Measurements from ENCODE around the gene TTN. TPM values are rescaled to one million over a fixed set of nuclear protein-coding genes. Genes with fewer than 3 reads are reported as not detected.

TTN gene
- total and polyA plus RNA-seq, 2 of the 8 experiments (the other 6 are each of a cell fraction or from before 2014, with no cell fraction given) = 0.30 to 9.7 TPM

- FAIRE-seq (no peak), DNase-seq (ENCODE audit: low read depth in 1 of 2, low spot score in 2 of 2) (peak; percentile 75 to 90)
- H2BK12ac ChIP-seq (ENCODE audit: low read depth, low read length) = no peak within 1 kb of the TSS; the same call in 1 of the 2 replicates
- H4K20me1 ChIP-seq (replicated peaks in 1 of 2; ENCODE audit: control insufficient read depth in 1 of 2, insufficient read depth in 2 of 2, low read length in 2 of 2) = peaks cover 2 to 3% of the 10 kb centered on the region in 2 experiments
- H3K27ac ChIP-seq (ENCODE audit: low read depth, low read length) = no peak within 1 kb of the TSS
- H3K4me3 ChIP-seq (ENCODE audit: extremely low read depth in 1 of 4, insufficient read depth in 2 of 4, low read depth in 3 of 4, low read length in 4 of 4) = peak within 1 kb of the TSS; percentile 50 to 83 (median 76)
- peak within 1 kb of the TSS; percentile 40 to 84 (median 66) for H3K9ac ChIP-seq (replicated peaks in 1 of 4; ENCODE audit: extremely low read depth in 1 of 4, low read depth in 3 of 4, low read length in 3 of 4)
- no peaks in the 10 kb centered on the region for H3K36me3 ChIP-seq (ENCODE audit: control insufficient read depth in 2 of 4, insufficient read depth in 4 of 4, low read length in 3 of 4)
- H2AFZ ChIP-seq (ENCODE audit: low read length) = no peak within 1 kb of the TSS
- no peak within 1 kb of the TSS for H2BK5ac ChIP-seq (ENCODE audit: low read depth, low read length)
- no peak within 1 kb of the TSS for H4K5ac ChIP-seq (ENCODE audit: insufficient read length, low read depth, low read length)
- H3K79me1 ChIP-seq (ENCODE audit: low read depth, low read length) = peaks cover 2% of the 10 kb centered on the region; the same call in 1 of the 2 replicates
- H3K23me2 ChIP-seq (ENCODE audit: low read depth, low read length) = peaks cover 9% of the 10 kb centered on the region
- H3K4ac ChIP-seq (replicated peaks; ENCODE audit: insufficient read length, low read depth, low read length) = no peak within 1 kb of the TSS
- H3K9me3 ChIP-seq (ENCODE audit: insufficient read depth in 2 of 2, low read depth in 1 of 2, low read length in 1 of 2) = no peaks in the 10 kb centered on the region
- no peak within 1 kb of the TSS for H4K91ac ChIP-seq (replicated peaks; ENCODE audit: insufficient read length, low read length)
- H3K4me1 ChIP-seq (replicated peaks in 1 of 4; ENCODE audit: control insufficient read depth in 3 of 4, insufficient read depth in 4 of 4, low read length in 3 of 4) = peaks cover 0 to 12% (median 4%) of the 10 kb centered on the region in 4 experiments; a peak in 3 of 7 replicates
- CTCF ChIA-PET (ENCODE audit: partially characterized antibody) = interaction anchor here (0.6 to 2.3 kb wide), 8 partner anchors 11 to 58 kb away, joined by 3 to 14 read pairs (median 3); partner anchors contain the start of gene PRKRA
- H4K8ac ChIP-seq (ENCODE audit: extremely low read depth, insufficient read depth, low read length) = peak within 1 kb of the TSS; percentile 82; the same call in 1 of the 2 replicates
- H2AK5ac ChIP-seq (ENCODE audit: low read depth, low read length) = no peak within 1 kb of the TSS
- no peak within 1 kb of the TSS for H3K14ac ChIP-seq (ENCODE audit: insufficient read length)
- H2BK20ac ChIP-seq (ENCODE audit: low read length) = no peak within 1 kb of the TSS
- H2BK120ac ChIP-seq (replicated peaks; ENCODE audit: low read depth, low read length) = no peak within 1 kb of the TSS
- peak within 1 kb of the TSS; percentile 59 to 92 for H3K4me2 ChIP-seq (ENCODE audit: insufficient read depth in 1 of 2, low read depth in 2 of 2, low read length in 2 of 2)
- H3K56ac ChIP-seq (replicated peaks; ENCODE audit: insufficient read length, low read depth, low read length) = no peak within 1 kb of the TSS
- H3K18ac ChIP-seq (ENCODE audit: extremely low read depth, low read length) = peak within 1 kb of the TSS; percentile 60
- POLR2A ChIA-PET (ENCODE audit: partially characterized antibody) = interaction anchor here (0.6 to 2.5 kb wide), 5 partner anchors 25 to 1003 kb away, joined by 3 to 17 read pairs (median 3); partner anchors contain the start of genes PJVK and PRKRA
- peaks cover 0 to 33% of the 10 kb centered on the region in 2 experiments; a peak in 2 of 4 replicates for H3K79me2 ChIP-seq (ENCODE audit: control insufficient read depth in 1 of 2, insufficient read depth in 2 of 2, low read length in 2 of 2)
- no peak within 1 kb of the TSS for H3K23ac ChIP-seq (ENCODE audit: insufficient read length)
- no peaks in the 10 kb centered on the region; a peak in 2 of 7 replicates for H3K27me3 ChIP-seq (replicated peaks in 1 of 4; ENCODE audit: control insufficient read depth in 3 of 4, extremely low read depth in 1 of 4, insufficient read depth in 3 of 4, low read length in 3 of 4)
- 2% methylated on average over 32 of the region's 92 CpGs; no CpG with 5 or more reads in 1 of the 2 experiments for WGBS, 2 experiments (ENCODE audit: extremely low coverage in 1 of 2, insufficient coverage in 1 of 2, insufficient read length in 1 of 2, insufficient replicate concordance in 2 of 2, low coverage in 1 of 2, low lambda C conversion rate in 2 of 2, missing lambda C conversion rate in 1 of 2)
- H2BK15ac ChIP-seq (ENCODE audit: low read length) = peak within 1 kb of the TSS; percentile 49; the same call in 1 of the 2 replicates
- TF ChIP-seq CEBPB (IDR thresholded peaks at IDR 0.05; ENCODE audit: low read depth, low read length) = no peak
- TF ChIP-seq MAFK (IDR thresholded peaks at IDR 0.05; ENCODE audit: low read depth, low read length) = no peak
- no peak for TF ChIP-seq BCL11A (IDR thresholded peaks at IDR 0.05; ENCODE audit: low read depth in 2 of 2, low read length in 2 of 2)
- TF ChIP-seq USF2 (IDR thresholded peaks at IDR 0.05; ENCODE audit: low read length) = no peak
Observed at GRCh38 chr2:178480227-178481181, 326.7 kb downstream of the TTN start, which contains the start of gene PLEKHA3. Gene PLEKHA3 (plus strand): TSS chr2:178480457. CDS start chr2:178480870, 413 bp downstream.

Data from H1 (cell line).